ENCODE results near the gene YTHDF1. TPM values are rescaled to one million over a fixed set of nuclear protein-coding genes. Genes with fewer than 3 reads are reported as not detected.

YTHDF1 gene
- total and polyA plus RNA-seq, 4 donors, result 20.9 to 45.9 (median 34.2) TPM

DNA sequence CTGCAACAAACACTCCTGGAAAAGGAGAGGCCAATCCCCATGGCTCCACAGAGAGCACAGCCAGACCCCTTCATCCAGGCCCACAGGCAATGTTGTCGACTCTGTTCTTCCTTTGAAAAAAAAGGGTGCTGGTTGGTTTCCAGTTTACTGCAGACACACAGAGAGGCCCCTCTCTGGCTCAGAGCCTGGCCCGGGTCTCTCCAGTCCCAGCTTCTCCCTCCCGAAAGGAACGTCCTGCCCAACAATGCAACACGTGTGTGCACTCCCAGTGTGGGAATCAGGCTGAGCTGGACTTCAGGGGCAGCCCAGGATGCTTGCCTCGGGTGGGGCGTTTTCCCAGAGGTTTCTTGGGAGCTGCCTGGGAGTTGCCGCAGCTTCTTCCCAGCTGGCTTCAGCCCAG lies 42.9 kb upstream of the YTHDF1 start:
- H3K27ac ChIP-seq (ENCODE audit: low read depth, low read length), result peak overlapping the region; percentile 49
- H3K27me3 ChIP-seq (ENCODE audit: control insufficient read depth, insufficient read depth, low read length), result peaks cover 4% of the 10 kb centered on the region
- H3K9me3 ChIP-seq (ENCODE audit: control insufficient read depth, insufficient read depth, low read length), result no peaks in the 10 kb centered on the region
- peak in 2 of 6 donors; percentile 83 to 85 for DNase-seq (ENCODE audit: low read depth in 4 of 6, low spot score in 6 of 6)
- peaks cover 85% of the 10 kb centered on the region for H3K4me1 ChIP-seq (ENCODE audit: control insufficient read depth, insufficient read depth, low read length)
- H3K4me3 ChIP-seq (ENCODE audit: low read depth, low read length), result no peak overlapping the region
- 14% methylated on average over 8 of the region's 8 CpGs for WGBS (ENCODE audit: insufficient coverage)
- H3K36me3 ChIP-seq (ENCODE audit: control insufficient read depth, insufficient read depth, low read length), result peaks cover 19% of the 10 kb centered on the region

DNA sequence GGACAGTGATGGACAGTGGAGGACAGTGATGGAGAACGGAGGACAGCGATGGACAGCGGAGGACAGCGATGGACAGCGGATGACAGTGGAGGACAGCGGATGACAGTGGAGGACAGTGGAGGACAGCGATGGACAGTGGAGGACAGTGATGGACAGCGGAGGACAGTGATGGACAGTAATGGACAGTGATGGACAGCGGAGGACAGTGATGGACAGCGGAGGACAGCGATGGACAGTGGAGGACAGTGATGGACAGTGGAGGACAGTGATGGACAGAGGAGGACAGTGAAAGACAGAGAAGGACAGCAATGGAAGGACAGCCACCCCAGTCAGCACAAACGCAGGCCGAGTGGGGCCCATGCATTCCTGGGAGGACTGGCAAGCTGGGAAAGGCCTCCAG lies 41.7 kb upstream of the YTHDF1 start:
- no peak for DNase-seq (ENCODE audit: low read depth in 4 of 6, low spot score in 6 of 6)
- H3K9me3 ChIP-seq (ENCODE audit: control insufficient read depth, insufficient read depth, low read length), result no peaks in the 10 kb centered on the region
- 88% methylated on average over 12 of the region's 13 CpGs for WGBS (ENCODE audit: insufficient coverage)
- H3K36me3 ChIP-seq (ENCODE audit: control insufficient read depth, insufficient read depth, low read length), result peaks cover 19% of the 10 kb centered on the region
- peak overlapping the region; percentile 49 for H3K27ac ChIP-seq (ENCODE audit: low read depth, low read length)
- peaks cover 8% of the 10 kb centered on the region for H3K27me3 ChIP-seq (ENCODE audit: control insufficient read depth, insufficient read depth, low read length)
- H3K4me3 ChIP-seq (ENCODE audit: low read depth, low read length), result no peak overlapping the region
- peaks cover 91% of the 10 kb centered on the region for H3K4me1 ChIP-seq (ENCODE audit: control insufficient read depth, insufficient read depth, low read length)

DNA sequence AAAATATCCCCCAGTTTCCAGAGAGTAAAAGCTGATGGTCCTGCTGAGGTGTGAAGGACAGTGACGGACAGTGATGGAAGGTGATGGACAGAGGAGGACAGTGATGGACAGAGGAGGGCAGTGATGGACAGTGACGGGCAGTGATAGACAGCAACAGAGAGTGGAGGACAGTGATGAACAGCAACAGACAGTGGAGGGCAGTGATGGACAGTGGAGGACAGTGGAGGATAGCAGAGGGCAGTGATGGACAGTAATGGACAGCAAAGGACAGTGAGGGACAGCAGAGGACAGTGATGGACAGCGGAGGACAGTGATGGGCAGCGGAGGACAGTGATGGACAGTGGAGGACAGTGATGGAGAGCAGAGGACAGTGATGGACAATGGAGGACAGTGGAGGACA lies 41.0 kb upstream of the YTHDF1 start:
- Histone ChIP-seq H3K27ac (ENCODE audit: low read depth, low read length) (no peak overlapping the region), H3K27me3 (ENCODE audit: control insufficient read depth, insufficient read depth, low read length) (peaks cover 8% of the 10 kb centered on the region), H3K4me3 (ENCODE audit: low read depth, low read length) (no peak overlapping the region), H3K36me3 (ENCODE audit: control insufficient read depth, insufficient read depth, low read length) (peaks cover 19% of the 10 kb centered on the region), H3K9me3 (ENCODE audit: control insufficient read depth, insufficient read depth, low read length) (no peaks in the 10 kb centered on the region), H3K4me1 (ENCODE audit: control insufficient read depth, insufficient read depth, low read length) (peaks cover 91% of the 10 kb centered on the region)
- WGBS (ENCODE audit: insufficient coverage), result 98% methylated on average over 4 of the region's 4 CpGs
- no peak for DNase-seq (ENCODE audit: low read depth in 4 of 6, low spot score in 6 of 6)

DNA sequence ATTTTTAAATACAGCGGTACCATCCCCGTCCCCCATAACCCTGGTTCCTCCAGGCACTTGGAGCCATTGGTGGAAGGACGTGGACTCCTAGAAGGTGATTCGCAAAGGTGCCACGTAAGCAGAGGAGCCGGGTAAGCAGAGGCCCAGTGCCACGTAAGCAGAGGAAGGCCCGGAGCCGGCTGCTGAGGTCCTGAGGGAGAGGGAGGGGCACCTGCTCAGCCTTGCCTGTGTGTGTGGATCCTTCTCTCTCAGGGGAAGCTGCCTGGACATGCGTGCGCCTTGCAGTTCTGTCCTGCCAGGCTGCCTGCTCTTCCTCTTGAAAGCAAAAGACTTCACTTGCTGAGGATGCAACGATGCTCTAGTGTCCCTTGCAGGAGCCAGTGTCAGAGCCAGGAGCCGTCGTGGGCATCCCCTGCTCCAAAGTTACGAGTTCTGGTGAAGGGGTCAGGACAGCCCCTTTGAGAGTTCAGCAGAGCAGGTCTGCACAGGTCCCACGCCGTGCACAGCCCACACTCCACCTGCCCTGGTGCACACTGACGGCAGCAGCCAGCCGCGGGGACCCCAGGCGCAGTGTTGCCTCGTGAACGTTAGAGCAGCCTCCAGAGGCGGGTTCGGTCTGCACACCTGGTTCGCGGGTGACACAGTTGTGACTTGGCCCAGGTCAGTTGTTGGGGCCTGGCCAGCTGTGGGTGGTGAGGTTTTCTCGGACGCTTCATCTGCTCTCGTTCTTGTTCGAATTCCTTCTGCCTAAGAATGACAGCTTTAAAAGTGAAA lies 40.2 kb upstream of the YTHDF1 start:
- Histone ChIP-seq H3K9me3 (ENCODE audit: control insufficient read depth, insufficient read depth, low read length) (no peaks in the 10 kb centered on the region), H3K4me3 (ENCODE audit: low read depth, low read length) (no peak overlapping the region), H3K4me1 (ENCODE audit: control insufficient read depth, insufficient read depth, low read length) (peaks cover 90% of the 10 kb centered on the region), H3K27me3 (ENCODE audit: control insufficient read depth, insufficient read depth, low read length) (peaks cover 8% of the 10 kb centered on the region), H3K36me3 (ENCODE audit: control insufficient read depth, insufficient read depth, low read length) (peaks cover 19% of the 10 kb centered on the region), H3K27ac (ENCODE audit: low read depth, low read length) (no peak overlapping the region)
- DNase-seq (ENCODE audit: low read depth in 4 of 6, low spot score in 6 of 6), result no peak
- WGBS (ENCODE audit: insufficient coverage), result 67% methylated on average over 26 of the region's 31 CpGs

DNA sequence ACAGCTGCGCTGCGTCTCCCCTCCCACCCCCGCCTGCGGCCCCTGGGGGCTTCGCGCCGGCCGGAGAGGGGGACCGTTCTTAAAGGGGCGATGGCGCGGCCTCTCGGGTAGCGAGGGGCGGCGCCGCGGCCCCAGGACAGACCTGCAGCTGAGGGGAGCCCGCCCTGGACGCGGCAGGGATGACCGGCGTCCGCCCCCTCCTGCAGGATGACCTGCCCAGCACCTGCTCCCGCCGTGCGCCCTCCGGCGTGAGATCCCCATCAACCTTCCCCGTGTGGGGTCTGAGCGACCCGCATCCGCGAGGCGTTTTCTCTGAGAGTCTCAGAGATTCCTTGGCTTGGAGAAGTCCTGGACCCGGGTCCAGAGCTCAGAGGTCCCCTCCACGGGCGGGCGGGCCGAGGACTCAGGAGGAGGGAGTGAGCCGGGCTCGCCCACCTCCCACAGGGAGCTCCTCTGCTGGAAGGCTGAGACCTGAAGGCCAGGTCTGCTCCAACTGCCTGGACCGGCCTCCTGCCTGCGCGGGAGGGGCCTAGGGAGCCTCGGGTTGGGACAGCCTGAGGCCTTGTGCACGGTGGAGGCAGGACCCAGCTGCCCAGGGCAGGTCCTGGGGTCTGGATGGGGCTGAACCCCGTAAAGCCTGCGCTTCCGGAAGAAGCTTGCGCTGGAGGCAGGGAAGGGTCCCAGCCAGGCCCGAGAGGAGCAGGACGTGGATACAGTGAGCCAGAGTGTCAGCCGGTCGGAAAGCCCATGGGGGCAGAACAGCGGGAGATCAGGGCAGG lies 38.9 kb upstream of the YTHDF1 start:
- Histone ChIP-seq H3K27ac (ENCODE audit: low read depth, low read length) (peak overlapping the region; percentile 57), H3K9me3 (ENCODE audit: control insufficient read depth, insufficient read depth, low read length) (no peaks in the 10 kb centered on the region), H3K4me3 (ENCODE audit: low read depth, low read length) (peak overlapping the region; percentile 32), H3K36me3 (ENCODE audit: control insufficient read depth, insufficient read depth, low read length) (peaks cover 22% of the 10 kb centered on the region), H3K27me3 (ENCODE audit: control insufficient read depth, insufficient read depth, low read length) (peaks cover 8% of the 10 kb centered on the region), H3K4me1 (ENCODE audit: control insufficient read depth, insufficient read depth, low read length) (peaks cover 88% of the 10 kb centered on the region)
- peak in 1 of 6 donors; percentile 68 for DNase-seq (ENCODE audit: low read depth in 4 of 6, low spot score in 6 of 6)
- WGBS (ENCODE audit: insufficient coverage), result 9% methylated on average over 56 of the region's 56 CpGs

DNA sequence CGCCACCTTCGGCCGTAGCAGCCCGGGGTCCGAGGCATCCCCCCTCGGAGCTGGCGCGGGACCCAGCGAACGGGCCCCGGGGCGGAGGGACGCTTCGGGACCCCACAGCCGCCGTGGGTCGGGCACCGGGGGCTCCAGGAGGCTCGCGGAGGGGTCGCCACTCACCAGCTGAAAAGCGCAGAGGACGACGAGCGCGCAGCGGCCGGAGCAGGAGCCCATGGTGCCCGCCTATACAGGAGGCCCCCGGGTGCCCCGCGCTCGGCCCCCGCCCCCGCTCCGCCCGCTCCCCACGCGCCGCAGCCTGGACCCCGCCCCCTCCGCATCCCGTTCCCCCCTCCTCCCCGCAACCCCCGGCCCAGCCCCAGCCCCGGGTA lies 38.3 kb upstream of the YTHDF1 start, which contains the start of gene NKAIN4:
TSS of gene NKAIN4 (minus strand) at position 232 of the 374 bp plus-strand sequence. CDS start at position 219, 13 bp downstream.
- H3K4me3 ChIP-seq (ENCODE audit: low read depth, low read length), result peak within 1 kb of the TSS; percentile 54
- DNase-seq (ENCODE audit: low read depth in 4 of 6, low spot score in 6 of 6), result peak in 1 of 6 donors; percentile 73
- H3K27me3 ChIP-seq (ENCODE audit: control insufficient read depth, insufficient read depth, low read length), result peaks cover 8% of the 10 kb centered on the region
- H3K27ac ChIP-seq (ENCODE audit: low read depth, low read length), result peak within 1 kb of the TSS; percentile 85
- H3K9me3 ChIP-seq (ENCODE audit: control insufficient read depth, insufficient read depth, low read length), result no peaks in the 10 kb centered on the region
- H3K36me3 ChIP-seq (ENCODE audit: control insufficient read depth, insufficient read depth, low read length), result peaks cover 26% of the 10 kb centered on the region
- under 1% methylated on average over 30 of the region's 46 CpGs for WGBS (ENCODE audit: insufficient coverage)
- peaks cover 88% of the 10 kb centered on the region for H3K4me1 ChIP-seq (ENCODE audit: control insufficient read depth, insufficient read depth, low read length)

DNA sequence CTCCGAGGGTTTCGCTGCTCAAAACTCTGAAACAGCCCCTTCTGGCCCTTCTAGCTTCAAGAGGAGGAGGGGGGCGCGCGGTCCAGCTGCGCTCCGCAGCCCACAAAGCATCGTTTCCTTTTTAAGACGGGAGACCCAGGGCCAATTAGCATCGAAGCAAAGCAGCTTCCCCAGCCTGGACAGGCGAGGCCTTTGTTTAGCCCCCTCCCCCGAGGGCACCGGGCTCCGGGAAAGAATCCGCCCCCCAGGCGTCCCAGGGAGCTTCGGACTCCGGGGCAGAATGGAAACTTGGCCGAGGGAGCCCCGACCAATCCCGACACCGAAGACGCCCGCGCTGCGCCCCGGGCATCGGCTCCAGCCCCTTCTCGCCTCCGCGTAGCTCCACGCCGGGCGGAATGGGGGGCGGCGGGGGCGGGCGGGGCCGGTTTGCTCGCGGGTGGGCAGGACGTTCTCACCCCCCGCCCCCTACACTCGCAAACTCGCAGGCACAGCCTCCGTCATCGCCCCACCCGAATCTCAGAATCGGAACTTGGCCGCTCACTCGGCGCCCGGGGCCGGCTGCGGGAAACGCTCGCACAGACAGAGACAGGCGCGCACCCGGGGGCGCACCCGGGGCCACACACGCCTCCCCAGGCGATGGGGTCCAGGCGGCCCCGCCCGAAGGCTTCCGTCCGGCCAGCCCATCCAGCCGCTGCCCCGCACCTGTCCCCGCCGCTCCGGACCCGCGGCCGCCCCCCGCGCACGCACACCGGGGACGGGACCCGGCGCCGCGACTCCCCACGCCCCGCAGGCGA lies 37.7 kb upstream of the YTHDF1 start:
- Histone ChIP-seq H3K27ac (ENCODE audit: low read depth, low read length) (peak overlapping the region; percentile 85), H3K4me3 (ENCODE audit: low read depth, low read length) (peak overlapping the region; percentile 54), H3K36me3 (ENCODE audit: control insufficient read depth, insufficient read depth, low read length) (peaks cover 32% of the 10 kb centered on the region), H3K9me3 (ENCODE audit: control insufficient read depth, insufficient read depth, low read length) (no peaks in the 10 kb centered on the region), H3K27me3 (ENCODE audit: control insufficient read depth, insufficient read depth, low read length) (peaks cover 8% of the 10 kb centered on the region), H3K4me1 (ENCODE audit: control insufficient read depth, insufficient read depth, low read length) (peaks cover 88% of the 10 kb centered on the region)
- peak in 2 of 6 donors; percentile 86 to 87 for DNase-seq (ENCODE audit: low read depth in 4 of 6, low spot score in 6 of 6)
- under 1% methylated on average over 88 of the region's 89 CpGs for WGBS (ENCODE audit: insufficient coverage)

DNA sequence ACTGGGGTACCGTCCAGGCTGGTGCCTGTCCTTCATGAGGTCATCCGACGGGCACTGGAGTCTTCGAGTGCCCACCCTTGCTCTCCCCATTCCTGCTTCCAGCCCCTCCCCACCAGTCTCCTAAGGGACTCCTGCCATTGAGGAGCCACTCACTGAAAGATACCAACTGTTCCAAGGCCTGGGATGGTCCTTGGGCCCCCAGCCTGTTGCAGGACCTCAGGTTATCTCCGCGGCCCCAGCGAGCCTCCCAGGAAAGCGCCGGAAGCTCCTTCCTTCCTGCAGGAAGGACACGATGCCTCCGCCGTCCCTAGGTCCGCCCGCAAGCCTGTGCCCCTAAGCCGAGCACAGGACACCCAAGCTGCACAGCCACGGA lies 37.1 kb upstream of the YTHDF1 start:
- 8% methylated on average over 16 of the region's 16 CpGs for WGBS (ENCODE audit: insufficient coverage)
- Histone ChIP-seq H3K27me3 (ENCODE audit: control insufficient read depth, insufficient read depth, low read length) (peaks cover 8% of the 10 kb centered on the region), H3K9me3 (ENCODE audit: control insufficient read depth, insufficient read depth, low read length) (no peaks in the 10 kb centered on the region), H3K27ac (ENCODE audit: low read depth, low read length) (peak overlapping the region; percentile 85), H3K4me3 (ENCODE audit: low read depth, low read length) (peak overlapping the region; percentile 54), H3K4me1 (ENCODE audit: control insufficient read depth, insufficient read depth, low read length) (peaks cover 88% of the 10 kb centered on the region), H3K36me3 (ENCODE audit: control insufficient read depth, insufficient read depth, low read length) (peaks cover 38% of the 10 kb centered on the region)
- peak in 2 of 6 donors; percentile 36 to 38 for DNase-seq (ENCODE audit: low read depth in 4 of 6, low spot score in 6 of 6)

DNA sequence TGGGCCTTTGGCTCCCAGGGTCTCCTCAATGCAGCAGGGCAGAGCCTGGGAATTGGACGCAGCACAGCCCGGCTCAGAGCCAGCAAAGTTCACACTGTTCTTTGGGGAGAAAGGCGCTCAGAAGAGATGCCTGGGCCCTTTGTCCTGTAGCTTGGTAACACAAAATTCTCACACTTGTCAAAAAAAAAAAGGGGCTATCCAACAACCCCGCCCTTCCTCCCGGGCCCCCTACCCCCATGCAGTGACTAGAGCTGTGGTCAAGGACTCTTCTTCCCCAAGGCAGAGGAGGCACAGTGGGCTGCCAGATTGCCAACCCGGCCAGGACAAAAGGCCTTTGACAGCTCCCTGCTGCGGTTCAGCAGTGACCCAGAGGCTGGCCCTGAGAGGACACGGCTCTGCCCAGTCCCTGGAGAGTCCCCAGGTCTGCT lies 36.4 kb upstream of the YTHDF1 start:
- Histone ChIP-seq H3K4me1 (ENCODE audit: control insufficient read depth, insufficient read depth, low read length) (peaks cover 88% of the 10 kb centered on the region), H3K27me3 (ENCODE audit: control insufficient read depth, insufficient read depth, low read length) (peaks cover 8% of the 10 kb centered on the region), H3K4me3 (ENCODE audit: low read depth, low read length) (peak overlapping the region; percentile 54), H3K36me3 (ENCODE audit: control insufficient read depth, insufficient read depth, low read length) (peaks cover 45% of the 10 kb centered on the region), H3K27ac (ENCODE audit: low read depth, low read length) (peak overlapping the region; percentile 85), H3K9me3 (ENCODE audit: control insufficient read depth, insufficient read depth, low read length) (no peaks in the 10 kb centered on the region)
- DNase-seq (ENCODE audit: low read depth in 4 of 6, low spot score in 6 of 6), result peak in 2 of 6 donors; percentile 77 to 81
- 28% methylated on average over 3 of the region's 8 CpGs for WGBS (ENCODE audit: insufficient coverage)

Data from spinal cord (tissue), 10 donors.